Effector CD4-positive, alpha-beta T cell (primary cell): ENCODE data around the gene NGFR.
"Not testable (repeated sequence)": the region's sequence is repeated elsewhere in the genome, so short reads cannot be mapped to it uniquely, and the experiment has no call there.

ENCODE experiments used
- DNase-seq: peaks from one replicate; pipeline ENCODE4 v3.0.0-alpha.2; 2020

NGFR gene

DNA sequence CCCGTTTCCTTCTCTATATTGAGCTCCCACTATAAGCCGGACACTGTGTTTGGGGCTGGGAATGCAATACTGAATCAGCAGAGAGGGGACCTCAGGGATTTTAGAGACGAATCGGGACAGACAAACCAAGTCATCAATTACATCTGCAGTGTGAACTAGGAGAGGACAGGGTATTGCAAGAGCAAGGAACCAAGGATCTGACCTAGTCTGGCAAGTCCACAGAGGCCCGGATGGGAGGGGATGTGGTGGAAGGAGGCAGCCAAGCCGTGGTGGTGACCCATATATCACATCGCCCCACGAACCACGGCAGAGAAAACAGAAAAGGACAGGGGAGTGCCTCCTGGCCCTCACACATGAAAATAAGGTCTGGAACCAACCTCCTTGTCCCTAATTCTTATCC is 52.5 kb downstream of the NGFR start:
- DNase-seq, result no peak

DNA sequence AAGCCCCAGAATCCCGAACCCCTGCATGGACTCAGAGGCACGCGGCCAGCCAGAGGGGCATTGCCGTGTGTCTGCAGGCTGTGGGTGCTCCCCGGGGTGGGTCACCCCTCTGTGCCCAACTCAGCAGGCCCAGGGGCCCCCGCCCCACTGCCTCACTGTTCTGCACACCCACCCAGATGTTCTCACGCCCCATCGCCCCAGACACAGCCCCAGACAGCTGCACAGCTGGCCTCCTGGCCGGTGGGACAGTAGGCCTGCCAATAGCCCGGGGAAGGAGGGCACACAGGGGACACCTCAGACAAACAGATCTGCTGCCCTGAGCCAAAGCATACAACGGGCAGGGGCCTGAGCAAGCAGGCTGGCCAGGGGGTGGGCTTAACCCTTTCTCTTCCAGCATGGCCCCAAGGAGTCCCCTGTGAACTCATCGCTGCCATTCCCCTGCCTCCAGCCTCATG is 53.0 kb downstream of the NGFR start:
- no peak for DNase-seq

DNA sequence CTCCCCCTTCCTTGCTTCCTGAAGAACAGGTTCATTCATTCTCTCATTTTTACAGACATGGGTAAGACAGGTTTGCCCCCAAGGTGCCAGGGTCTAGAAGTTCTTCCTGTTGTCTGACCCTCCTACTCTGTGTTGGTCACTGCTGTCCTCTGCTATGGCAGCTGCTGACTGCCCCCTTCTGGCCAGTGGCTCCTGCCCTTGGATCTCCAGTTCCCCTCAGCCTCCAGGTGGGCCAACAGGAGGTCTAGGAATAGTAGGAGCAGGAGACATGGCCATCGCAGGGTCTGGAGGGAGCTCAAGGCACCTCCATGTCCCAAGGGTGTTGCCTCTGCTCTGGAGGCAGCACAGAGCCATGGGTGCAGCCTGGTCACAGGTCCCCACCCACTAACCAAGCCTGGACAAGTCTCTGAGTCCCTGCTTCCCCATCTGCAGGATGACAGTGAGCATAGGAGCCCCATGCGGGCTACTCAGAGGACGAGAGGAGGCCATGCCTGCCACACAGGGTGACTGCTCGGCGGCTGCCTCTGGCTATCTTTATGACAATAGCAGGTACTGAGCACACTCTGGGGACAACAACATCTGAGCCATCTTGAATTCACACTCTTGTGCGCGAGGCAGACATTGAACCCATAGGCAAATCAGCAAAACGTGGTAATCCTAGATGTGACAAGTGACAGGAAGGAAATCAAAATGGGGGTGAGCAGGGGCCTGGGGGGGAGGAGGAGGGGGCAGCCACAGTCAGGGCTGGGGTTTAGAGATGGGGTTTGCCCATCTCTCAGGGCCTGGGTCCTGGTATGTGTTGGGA is 53.6 kb downstream of the NGFR start:
- DNase-seq, result no peak

- DNase-seq, result no peak
Measured at GRCh38 chr17:49549311-49549605, 54.2 kb downstream of the NGFR start.

DNA sequence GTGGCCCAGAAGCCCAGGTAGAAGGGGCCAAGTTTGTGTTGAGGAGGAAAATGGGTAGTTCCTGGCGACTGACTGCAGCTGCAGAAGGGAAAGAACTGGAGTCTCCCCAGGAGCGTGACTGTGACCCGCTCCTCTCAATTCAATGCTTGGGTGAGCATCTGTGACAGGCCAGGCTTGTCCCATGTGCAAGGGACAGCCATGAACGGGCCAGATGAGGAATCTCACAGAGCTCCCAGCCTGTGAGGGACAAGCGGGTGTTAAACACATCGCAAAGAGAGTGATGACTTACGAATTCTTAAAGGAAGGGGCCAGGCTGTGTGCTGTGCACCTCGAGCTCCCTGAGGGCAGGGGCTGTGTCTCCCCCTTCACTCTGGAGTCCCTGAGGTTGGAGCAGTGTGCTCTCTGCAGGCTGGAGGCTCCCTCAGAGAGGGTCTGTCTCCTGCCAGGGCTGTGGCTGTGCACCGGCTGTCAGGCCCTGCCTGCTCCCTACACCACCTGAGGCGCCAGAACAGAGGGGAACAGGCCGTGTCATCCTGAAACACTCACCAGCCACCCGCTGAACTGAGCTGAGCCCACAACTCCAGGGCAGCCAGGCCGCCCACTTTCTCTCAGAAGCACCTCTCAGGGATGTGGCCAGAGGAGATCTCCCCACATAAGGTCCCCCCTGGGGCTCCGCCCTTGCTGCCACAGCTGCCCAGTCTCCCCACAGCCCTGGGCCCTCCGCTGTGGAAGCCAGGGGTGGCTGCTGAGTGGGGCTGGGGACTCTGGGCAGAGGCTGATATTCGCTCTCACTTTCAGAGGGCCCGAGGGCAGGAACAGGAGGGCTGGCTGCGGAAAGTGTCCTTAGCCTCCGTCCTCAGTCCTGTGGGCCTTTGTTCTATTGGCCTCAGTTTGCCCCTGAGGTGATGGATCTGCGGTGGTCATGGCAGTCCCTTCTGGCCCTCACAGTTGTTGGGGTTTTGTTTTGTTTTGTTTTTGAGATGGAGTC is 54.9 kb downstream of the NGFR start:
- no peak for DNase-seq

DNA sequence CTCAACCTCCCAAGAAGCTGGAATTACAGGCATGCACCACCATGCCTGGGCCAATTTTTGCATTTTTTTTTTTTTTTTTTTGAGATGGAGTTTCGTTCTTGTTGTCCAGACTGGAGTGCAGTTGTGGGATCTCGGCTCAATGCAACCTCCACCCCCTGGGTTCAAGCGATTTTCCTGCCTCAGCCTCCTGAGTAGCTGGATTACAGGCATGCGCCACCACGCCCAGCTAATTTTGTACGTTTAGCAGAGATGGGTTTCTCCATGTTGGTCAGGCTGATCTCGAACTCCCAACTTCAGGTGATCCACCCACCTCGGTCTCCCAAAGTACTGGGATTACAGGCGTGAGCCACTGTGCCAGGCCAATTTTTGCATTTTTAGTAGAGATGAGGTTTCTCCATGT is 55.7 kb downstream of the NGFR start:
- DNase-seq, result not testable (repeated sequence)

DNA sequence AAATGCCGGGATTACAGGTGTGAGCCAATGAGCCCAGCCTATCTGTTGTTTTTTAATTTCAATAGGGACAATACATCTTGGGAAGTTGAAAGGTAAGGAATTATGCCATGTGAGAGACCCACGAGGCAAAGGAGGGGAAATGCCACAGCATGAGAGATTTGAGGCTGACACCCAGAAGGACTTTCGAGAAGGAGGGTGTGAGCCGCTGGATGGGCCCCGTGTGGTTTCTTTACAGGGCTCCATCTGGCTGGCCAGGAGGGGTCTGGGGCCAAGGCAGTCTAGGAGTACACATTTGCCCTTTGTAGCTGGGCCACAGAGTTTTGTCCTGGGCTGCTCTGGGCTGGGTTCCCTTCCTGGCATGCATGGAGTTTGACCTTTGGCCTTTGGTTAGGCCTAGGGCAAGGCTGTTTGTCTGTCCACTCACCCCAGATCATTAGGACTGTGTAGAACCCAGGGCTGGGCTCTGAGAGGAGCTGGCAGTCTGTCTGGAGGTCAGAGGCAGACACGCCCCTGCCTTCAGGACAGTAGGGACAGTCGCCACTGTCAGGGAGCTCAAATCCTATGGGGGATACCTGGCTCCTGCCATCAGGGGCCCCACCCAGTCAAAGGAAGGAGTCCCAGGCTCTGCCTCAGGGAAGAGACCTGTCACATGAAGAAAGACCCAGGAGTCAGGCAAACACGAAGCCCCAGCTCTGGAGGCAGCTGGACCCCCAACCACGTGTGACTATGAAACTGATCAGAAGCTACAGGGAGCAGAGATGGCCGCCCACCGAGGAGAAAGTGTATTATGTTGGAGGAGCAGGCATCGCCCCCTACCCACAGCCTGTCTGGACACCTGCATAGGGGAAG is 56.4 kb downstream of the NGFR start:
- no peak for DNase-seq

DNA sequence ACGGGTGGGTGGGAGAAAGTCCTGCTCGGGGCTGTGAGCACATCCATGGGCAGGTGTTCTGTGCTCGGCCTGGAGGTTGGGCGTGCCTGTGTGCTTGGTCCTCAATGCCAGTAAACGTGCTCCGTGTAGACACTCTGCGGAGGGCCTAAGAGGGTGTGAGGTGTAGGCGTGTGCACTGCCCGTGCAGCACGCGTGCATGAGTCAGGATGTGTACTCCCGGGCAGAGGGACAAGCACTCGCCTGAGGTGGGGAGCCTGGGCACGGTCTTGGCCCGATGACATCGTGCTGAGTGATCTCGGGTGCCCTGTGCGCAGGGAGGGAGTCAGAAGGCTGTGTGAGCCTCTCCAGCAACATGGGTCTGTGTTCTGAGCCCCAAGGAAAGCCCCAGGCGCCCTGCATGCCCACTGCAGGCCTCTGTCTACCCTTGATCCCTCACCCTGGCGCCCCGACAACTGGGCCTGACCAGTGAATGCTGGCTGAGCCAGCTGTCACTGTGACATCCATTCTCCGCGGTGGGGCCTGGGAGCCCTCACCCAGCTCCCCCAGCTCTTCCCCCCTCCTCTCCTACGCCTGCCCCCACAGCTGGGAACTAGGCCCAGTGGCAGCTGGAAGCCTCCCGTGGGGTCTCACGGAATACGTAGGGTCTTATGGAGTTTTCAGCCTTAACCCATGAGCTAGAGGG is 57.1 kb downstream of the NGFR start:
- no peak for DNase-seq

DNA sequence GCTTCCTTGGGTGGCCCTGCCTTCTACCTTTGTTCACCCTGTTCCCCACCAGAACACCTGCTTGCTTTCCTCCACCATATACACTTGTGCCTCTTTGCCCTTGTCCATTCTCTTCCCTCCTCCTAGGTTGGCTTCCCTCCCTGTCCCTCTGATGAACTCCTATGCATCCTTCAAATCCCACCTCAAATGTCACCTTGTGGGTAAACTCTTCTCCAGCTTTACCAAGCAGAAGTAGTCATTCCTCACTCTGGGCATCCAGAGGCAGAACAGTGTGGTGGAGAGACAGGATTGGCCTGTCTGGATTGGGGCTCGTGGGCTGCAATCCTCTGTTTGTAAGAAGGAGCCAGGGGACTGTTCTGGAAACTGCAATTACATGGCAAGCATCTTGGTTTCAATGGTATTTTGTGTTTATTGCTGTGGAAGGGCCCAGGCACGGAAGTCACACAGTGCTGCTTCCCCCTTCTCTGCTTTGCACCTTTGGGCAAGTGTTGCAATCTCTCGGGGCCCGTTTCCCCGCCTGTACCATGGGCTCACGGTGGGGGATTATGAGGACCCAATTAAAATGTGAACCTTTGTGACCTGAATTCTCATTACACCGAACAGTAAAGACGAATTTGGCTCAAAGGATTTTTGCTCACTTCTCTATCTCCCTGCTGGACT is 58.7 kb downstream of the NGFR start:
- DNase-seq, result no peak

GRCh38 chr17:49554694-49555494 is 59.8 kb downstream of the NGFR start:
- DNase-seq, result no peak

- no peak for DNase-seq
Measured at GRCh38 chr17:49555495-49556222, 60.6 kb downstream of the NGFR start.

DNA sequence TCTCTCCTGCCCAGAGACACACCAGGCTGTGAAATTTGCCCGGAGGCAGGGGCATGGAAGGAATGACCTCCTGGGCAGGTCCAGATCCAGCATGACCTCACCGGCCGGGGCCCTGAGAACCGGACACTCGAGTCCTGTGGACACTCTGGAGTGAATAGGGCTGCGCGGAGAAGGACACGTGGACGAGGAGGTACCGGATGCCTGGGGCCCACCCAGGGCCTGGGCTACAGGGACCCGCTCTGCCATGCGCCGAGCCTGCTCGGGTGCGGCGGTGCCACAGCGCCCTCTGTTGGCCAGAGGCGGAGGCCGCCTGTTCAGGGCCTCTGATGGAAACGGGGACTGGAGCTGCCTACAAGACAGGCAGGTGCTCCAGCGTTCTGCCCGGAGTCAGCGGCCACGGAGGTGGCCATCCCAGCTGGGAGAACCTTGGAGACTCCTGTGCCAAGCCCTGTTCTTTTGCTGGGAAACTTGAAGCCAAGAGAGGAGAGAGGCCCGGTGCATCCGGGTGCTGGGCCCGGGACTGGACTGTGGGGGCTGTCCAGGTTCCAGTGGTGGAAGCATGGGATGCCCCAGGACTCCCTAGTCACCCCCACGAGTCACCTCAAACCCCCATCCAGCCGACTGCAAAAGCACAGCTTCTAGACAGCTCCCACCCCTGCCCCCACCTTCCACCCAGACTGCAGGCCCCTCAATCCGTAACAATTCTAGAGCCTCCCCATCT is 61.3 kb downstream of the NGFR start:
- DNase-seq, result peak; percentile 73

GRCh38 chr17:49557312-49558024 is 62.4 kb downstream of the NGFR start:
- DNase-seq, result no peak
